ENCODE results near the gene CA10.

The CA10 gene

DNA sequence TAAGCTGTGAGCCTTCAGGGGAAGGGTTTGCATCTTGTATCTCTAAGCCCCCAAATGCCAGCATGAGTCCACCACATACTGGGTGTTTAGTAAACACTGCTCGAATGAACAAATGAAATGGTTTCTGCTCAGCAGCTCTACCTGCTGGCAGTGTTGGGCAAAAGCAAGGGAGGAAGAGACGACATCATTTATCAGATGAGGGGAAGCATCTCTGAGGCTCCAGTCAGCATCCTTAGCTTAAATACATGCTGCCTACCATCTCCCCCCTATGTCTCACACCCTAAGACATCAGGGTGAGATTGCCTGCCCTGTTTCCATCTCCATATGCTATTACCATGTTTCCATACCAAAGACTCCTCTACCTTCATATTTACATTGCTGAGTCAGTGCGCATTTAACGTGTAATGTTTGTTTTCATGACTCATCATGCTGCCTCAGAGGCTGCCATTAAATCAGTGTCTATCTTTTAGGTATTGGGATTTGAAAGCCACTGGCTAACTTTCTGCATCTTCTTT lies 518.3 kb downstream of the CA10 start:
- Histone ChIP-seq H3K9ac (ENCODE audit: low read depth, low read length, poor library complexity, severe bottlenecking) (no peak overlapping the region), H3K4me2 (ENCODE audit: low read depth, low read length, poor library complexity, severe bottlenecking) (no peak overlapping the region), H3K79me2 (ENCODE audit: insufficient read depth, low read length) (no peaks in the 10 kb centered on the region), H3K4me3 (ENCODE audit: low read length, poor library complexity, severe bottlenecking) (no peak overlapping the region), H4K20me1 (ENCODE audit: insufficient read depth, low read length, poor library complexity, severe bottlenecking) (no peaks in the 10 kb centered on the region), H3K27me3 (ENCODE audit: insufficient read depth, low read length, poor library complexity, severe bottlenecking) (no peaks in the 10 kb centered on the region), H3K9me2 (replicated peaks; ENCODE audit: low read depth, low read length) (no peaks in the 10 kb centered on the region), H3K9me3 (ENCODE audit: insufficient read depth, low read depth, low read length) (no peaks in the 10 kb centered on the region), H3K4me1 (ENCODE audit: insufficient read depth, low read length, poor library complexity, severe bottlenecking) (no peaks in the 10 kb centered on the region), H3F3A (ENCODE audit: low read depth) (no peaks in the 10 kb centered on the region), H2AFZ (ENCODE audit: low read length) (peak overlapping the region; percentile 55; the same call in 1 of the 2 replicates), H3K36me3 (ENCODE audit: insufficient read depth, low read length) (no peaks in the 10 kb centered on the region)
- TF ChIP-seq, protein P1, sequence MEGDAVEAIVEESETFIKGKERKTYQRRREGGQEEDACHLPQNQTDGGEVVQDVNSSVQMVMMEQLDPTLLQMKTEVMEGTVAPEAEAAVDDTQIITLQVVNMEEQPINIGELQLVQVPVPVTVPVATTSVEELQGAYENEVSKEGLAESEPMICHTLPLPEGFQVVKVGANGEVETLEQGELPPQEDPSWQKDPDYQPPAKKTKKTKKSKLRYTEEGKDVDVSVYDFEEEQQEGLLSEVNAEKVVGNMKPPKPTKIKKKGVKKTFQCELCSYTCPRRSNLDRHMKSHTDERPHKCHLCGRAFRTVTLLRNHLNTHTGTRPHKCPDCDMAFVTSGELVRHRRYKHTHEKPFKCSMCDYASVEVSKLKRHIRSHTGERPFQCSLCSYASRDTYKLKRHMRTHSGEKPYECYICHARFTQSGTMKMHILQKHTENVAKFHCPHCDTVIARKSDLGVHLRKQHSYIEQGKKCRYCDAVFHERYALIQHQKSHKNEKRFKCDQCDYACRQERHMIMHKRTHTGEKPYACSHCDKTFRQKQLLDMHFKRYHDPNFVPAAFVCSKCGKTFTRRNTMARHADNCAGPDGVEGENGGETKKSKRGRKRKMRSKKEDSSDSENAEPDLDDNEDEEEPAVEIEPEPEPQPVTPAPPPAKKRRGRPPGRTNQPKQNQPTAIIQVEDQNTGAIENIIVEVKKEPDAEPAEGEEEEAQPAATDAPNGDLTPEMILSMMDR (conservative IDR thresholded peaks at IDR 0.05; ENCODE audit: low read length) = peak; percentile 77
- no peak for TF ChIP-seq EZH2phosphoT487 (IDR thresholded peaks at IDR 0.05; ENCODE audit: borderline replicate concordance)

DNA sequence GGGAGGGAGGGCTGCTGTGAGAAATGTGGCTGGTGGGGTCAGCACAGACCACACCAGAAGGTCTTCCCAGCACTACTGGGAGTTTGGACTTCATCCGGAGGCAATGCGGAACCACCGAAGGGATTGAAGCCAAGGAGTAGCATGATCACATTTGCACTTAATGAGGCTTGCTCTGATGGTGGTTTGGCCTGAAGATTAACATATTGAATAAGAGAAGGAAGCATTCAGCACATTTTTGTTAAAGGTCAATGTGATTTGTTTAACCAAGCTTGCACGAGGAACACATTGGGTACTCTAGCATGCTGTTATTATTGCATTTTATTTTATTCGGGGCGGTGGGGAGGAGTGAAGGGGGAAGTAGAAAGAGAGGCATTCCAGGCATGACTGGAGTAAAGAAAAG lies 519.5 kb downstream of the CA10 start:
- TF ChIP-seq, protein P1 (conservative IDR thresholded peaks at IDR 0.05; ENCODE audit: low read length) = no peak
- H3K9me3 ChIP-seq (ENCODE audit: insufficient read depth, low read depth, low read length) = no peaks in the 10 kb centered on the region
- no peaks in the 10 kb centered on the region for H3K36me3 ChIP-seq (ENCODE audit: insufficient read depth, low read length)
- H4K20me1 ChIP-seq (ENCODE audit: insufficient read depth, low read length, poor library complexity, severe bottlenecking) = no peaks in the 10 kb centered on the region
- H3K4me1 ChIP-seq (ENCODE audit: insufficient read depth, low read length, poor library complexity, severe bottlenecking) = no peaks in the 10 kb centered on the region
- H3K9ac ChIP-seq (ENCODE audit: low read depth, low read length, poor library complexity, severe bottlenecking) = no peak overlapping the region
- H3F3A ChIP-seq (ENCODE audit: low read depth) = no peaks in the 10 kb centered on the region
- H3K27me3 ChIP-seq (ENCODE audit: insufficient read depth, low read length, poor library complexity, severe bottlenecking) = no peaks in the 10 kb centered on the region
- H3K4me2 ChIP-seq (ENCODE audit: low read depth, low read length, poor library complexity, severe bottlenecking) = no peak overlapping the region
- no peaks in the 10 kb centered on the region for H3K79me2 ChIP-seq (ENCODE audit: insufficient read depth, low read length)
- H3K4me3 ChIP-seq (ENCODE audit: low read length, poor library complexity, severe bottlenecking) = no peak overlapping the region
- H3K9me2 ChIP-seq (replicated peaks; ENCODE audit: low read depth, low read length) = no peaks in the 10 kb centered on the region
- H2AFZ ChIP-seq (ENCODE audit: low read length) = no peak overlapping the region

DNA sequence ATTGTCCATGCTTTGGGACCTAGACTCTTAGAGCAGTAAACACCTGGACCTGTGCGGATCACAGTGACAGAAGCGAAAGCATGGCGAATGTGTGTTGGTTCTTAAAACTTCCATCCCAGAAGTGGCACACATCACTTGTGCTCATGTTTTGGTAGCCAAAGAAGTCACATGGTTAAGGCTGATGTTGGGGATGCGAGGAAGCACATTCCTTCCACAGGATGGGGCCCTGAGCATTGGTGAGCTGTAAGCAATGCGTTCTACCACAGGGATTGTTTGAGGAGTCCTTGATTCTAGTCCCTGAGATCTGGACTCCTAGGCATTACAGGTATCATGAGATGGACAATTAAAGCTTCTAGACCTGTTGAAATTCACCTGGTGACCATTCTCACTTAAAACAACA lies 522.2 kb downstream of the CA10 start:
- Histone ChIP-seq H3K4me1 (ENCODE audit: insufficient read depth, low read length, poor library complexity, severe bottlenecking) (no peaks in the 10 kb centered on the region), H3K36me3 (ENCODE audit: insufficient read depth, low read length) (no peaks in the 10 kb centered on the region), H3K4me3 (ENCODE audit: low read length, poor library complexity, severe bottlenecking) (no peak overlapping the region), H3K4me2 (ENCODE audit: low read depth, low read length, poor library complexity, severe bottlenecking) (no peak overlapping the region), H3K9me3 (ENCODE audit: insufficient read depth, low read depth, low read length) (no peaks in the 10 kb centered on the region), H3K9ac (ENCODE audit: low read depth, low read length, poor library complexity, severe bottlenecking) (no peak overlapping the region), H3K79me2 (ENCODE audit: insufficient read depth, low read length) (no peaks in the 10 kb centered on the region), H3K27me3 (ENCODE audit: insufficient read depth, low read length, poor library complexity, severe bottlenecking) (no peaks in the 10 kb centered on the region), H3K9me2 (replicated peaks; ENCODE audit: low read depth, low read length) (no peaks in the 10 kb centered on the region), H4K20me1 (ENCODE audit: insufficient read depth, low read length, poor library complexity, severe bottlenecking) (no peaks in the 10 kb centered on the region), H2AFZ (ENCODE audit: low read length) (no peak overlapping the region), H3F3A (ENCODE audit: low read depth) (no peaks in the 10 kb centered on the region)
- TF ChIP-seq, protein P1 (conservative IDR thresholded peaks at IDR 0.05; ENCODE audit: low read length) = no peak
- TF ChIP-seq EZH2phosphoT487 (IDR thresholded peaks at IDR 0.05; ENCODE audit: borderline replicate concordance) = no peak
